Retinal pigment epithelial cell (primary cell): Measurements from ENCODE around the gene FOXP1.

Experiments
- DNase-seq: peaks from one replicate; pipeline ENCODE4 v3.0.0-alpha.2; 2010; ENCODE audit warnings: low read depth
- H3K4me3 ChIP-seq: 2 replicates; pipeline ENCODE4 v1.5.1; 2011; ENCODE audit warnings: mild to moderate bottlenecking, low read length, control low read depth, moderate library complexity
- TF ChIP-seq, protein P1 (sequence below): conservative IDR thresholded peaks from 2 replicates; pipeline ENCODE4 v1.5.1; 2011; ENCODE audit warnings: low read depth, low read length, control low read depth, inconsistent platforms

FOXP1 gene

DNA sequence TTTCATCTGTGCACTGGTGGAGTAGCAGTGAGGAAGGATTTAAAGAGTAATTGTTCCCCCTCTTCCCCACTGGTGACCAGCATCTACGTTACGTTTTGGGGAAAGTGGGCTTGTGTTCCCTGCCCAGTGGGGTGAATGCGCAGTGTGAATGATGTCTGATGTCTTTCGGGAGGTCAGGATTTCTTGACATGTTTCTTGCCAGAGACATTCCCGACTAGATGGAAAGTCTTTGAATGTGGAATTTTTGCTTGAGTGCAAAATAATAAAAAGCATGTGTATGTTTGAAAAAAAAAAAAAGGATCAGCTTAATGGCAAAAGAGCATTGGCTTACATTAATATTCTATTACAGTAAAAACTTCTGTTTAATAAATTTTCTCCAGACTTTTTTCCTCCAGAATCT, 632.2 kb downstream of the FOXP1 start:
- H3K4me3 ChIP-seq, result no peak overlapping the region
- DNase-seq, result no peak
- TF ChIP-seq, protein P1, sequence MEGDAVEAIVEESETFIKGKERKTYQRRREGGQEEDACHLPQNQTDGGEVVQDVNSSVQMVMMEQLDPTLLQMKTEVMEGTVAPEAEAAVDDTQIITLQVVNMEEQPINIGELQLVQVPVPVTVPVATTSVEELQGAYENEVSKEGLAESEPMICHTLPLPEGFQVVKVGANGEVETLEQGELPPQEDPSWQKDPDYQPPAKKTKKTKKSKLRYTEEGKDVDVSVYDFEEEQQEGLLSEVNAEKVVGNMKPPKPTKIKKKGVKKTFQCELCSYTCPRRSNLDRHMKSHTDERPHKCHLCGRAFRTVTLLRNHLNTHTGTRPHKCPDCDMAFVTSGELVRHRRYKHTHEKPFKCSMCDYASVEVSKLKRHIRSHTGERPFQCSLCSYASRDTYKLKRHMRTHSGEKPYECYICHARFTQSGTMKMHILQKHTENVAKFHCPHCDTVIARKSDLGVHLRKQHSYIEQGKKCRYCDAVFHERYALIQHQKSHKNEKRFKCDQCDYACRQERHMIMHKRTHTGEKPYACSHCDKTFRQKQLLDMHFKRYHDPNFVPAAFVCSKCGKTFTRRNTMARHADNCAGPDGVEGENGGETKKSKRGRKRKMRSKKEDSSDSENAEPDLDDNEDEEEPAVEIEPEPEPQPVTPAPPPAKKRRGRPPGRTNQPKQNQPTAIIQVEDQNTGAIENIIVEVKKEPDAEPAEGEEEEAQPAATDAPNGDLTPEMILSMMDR, result no peak

DNA sequence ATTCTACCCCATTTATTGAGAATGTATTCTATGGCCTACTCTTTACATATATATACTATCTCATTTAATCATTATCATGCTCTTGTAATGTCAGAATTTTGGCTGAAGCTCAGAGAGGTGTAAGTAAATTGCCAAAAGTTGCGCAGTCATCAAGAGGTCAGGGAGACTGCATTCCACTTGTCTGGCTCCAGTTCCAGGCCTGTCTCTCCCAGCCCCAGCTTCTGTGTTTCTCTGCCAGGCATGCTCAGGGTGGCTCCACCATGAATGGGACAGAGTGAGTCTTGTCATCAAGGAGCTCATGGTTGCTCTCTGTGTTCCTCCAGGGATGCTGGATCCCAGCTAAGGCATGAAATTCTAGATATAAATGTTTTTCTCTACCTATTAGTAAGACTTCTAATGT, 635.9 kb downstream of the FOXP1 start:
- TF ChIP-seq, protein P1, result no peak
- no peak overlapping the region for H3K4me3 ChIP-seq
- no peak for DNase-seq

DNA sequence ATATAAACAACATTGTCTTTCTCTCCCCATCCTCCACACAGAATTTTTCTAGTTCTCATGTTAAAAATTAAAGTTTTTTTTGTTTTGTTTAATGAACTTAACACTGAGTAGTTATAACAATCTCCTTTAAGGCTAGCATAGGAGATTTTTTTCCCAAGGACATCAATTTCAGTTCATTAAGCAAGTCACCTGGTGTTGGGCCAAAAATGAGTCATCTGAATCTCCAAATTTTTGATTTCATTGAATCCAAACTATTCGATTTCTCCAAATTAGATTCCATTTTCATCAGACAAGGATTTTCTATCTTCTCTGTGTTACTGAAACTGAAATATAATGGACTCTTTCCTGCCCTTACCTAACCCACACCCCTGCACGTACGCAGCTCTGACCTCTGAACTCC, 639.6 kb downstream of the FOXP1 start:
- no peak overlapping the region for H3K4me3 ChIP-seq
- TF ChIP-seq, protein P1, result no peak
- peak; percentile 34 for DNase-seq

DNA sequence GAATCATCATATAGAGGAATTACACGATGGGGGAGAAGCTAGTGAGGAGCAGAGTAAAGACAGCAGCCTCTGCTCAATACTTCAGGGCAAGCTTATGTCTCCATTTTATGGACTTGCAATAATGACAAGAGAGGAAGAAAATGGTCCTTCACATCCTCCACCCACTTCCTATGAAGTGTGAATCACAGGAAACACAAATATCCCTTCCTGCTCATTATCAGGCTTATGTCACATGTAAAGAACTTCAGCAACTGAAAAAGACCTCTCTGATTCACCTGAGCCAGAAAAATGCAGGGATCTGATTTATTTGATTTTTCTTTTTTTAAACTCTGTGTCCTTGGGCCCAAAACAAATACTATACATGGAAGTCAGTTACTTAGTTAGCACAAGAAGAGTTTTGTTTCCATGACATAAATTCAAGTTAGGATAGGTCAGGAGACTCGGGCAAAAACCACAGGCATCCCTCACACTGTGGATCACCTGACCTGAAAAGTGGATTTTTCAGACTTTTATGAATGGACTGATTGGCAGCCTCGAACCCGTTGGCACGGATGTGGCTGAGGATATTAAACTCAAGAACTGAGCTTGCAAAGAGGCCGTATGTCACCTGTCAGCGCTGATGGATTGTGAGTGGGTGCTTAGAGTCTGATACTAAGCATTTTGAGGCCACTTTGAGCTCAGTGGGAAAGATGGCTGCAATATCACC, 650.3 kb downstream of the FOXP1 start:
- DNase-seq, result peak; percentile 37
- TF ChIP-seq, protein P1, result no peak
- no peak overlapping the region for H3K4me3 ChIP-seq

DNA sequence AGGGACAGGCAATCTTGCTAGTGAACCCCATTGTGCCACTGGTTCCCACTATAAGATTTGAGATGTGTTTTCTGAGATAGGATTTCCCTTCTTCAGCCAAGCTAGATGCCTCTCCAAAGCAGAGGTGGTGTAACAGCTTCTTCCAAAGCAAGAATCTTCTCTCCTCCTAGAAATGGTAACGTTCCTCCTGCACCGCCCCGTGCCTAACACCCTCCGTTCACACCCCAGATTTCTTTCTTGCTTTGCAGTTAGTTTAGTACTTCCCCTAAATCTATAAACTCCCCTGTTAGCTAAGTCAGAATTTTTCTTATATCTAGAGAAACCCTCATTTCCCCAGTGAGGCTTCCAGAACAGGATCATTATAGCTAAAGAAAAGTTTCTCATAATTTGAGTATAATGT, 653.5 kb downstream of the FOXP1 start:
- no peak for DNase-seq
- H3K4me3 ChIP-seq, result no peak overlapping the region
- TF ChIP-seq, protein P1, result no peak

DNA sequence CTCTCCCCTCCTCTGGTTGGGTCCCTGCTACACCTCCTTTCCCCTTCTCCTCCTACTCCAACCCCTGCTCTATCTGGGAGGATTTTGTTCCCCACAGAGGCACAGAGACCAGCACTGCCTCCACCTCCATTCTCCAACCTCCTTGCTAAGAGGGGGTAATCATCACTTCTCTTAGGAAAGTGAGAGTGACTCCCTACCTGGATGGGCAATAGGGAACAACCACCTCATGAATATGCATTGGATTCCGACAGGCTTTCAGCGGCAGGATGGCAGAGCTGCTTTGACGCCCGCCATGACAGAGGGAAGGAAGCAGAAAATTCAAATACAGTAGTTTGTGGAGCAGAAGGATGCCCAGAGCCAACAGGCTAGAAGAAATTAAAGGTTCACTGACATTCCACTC, 656.3 kb downstream of the FOXP1 start:
- DNase-seq, result no peak
- TF ChIP-seq, protein P1, result no peak
- H3K4me3 ChIP-seq, result no peak overlapping the region

DNA sequence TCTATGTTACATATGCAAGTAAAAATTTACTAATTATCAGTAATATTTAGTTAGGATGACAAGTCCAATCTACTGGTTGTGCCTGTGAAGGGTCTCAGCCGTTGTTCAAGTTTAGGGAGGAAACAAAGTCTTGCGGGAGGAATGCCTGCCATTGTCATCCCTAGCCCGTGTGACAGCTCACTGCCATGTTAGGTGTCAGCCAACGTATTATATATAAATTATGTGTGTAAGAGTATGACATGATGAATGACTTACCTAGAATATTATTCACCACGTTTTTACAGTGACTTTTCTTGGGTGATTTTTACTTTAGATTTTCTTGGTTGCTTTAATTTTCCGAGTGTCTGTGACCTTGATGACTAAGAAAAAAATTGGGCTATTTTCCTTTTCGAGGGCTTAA, 656.7 kb downstream of the FOXP1 start:
- TF ChIP-seq, protein P1, result no peak
- no peak for DNase-seq
- H3K4me3 ChIP-seq, result no peak overlapping the region
